Epidermal melanocyte (primary cell): ENCODE data around the gene NPIPB2.

Source experiments
- DNase-seq: peaks from one replicate; pipeline ENCODE4 v3.0.0; 2011; ENCODE audit warnings: low spot score; ENCODE audit not compliant: insufficient read length

Gene NPIPB2

GRCh38 chr16:11903906-11904305, 37.9 kb downstream of the NPIPB2 start:
- DNase-seq, result no peak

GRCh38 chr16:11901091-11901490, 40.8 kb downstream of the NPIPB2 start:
- DNase-seq, result no peak

- no peak for DNase-seq
These were observed 45.2 kb downstream of the NPIPB2 start for GRCh38 chr16:11896486-11897176.

GRCh38 chr16:11893571-11893970, 48.3 kb downstream of the NPIPB2 start:
- DNase-seq, result no peak

GRCh38 chr16:11892761-11893160, 49.1 kb downstream of the NPIPB2 start:
- DNase-seq, result no peak

GRCh38 chr16:11890231-11890965, 51.4 kb downstream of the NPIPB2 start:
- DNase-seq, result no peak

DNA sequence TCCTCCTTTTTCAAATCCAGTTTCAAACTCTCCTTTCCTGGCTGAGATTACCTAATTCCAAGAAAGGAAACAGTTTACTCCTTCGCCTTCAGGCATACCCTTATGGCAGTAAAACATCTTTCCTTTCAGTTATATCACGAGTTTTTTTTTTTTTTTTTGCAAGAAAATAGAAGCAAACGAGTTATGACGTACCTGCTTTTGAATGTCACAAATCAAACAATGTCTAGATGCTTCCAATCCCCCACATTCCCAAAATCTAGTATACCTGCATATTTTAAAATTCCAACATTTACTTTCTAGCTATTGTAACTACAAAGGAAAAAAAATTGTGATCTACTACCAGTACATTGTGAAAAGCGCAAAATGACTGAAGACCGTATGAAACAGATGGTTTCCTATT, 55.0 kb downstream of the NPIPB2 start:
- no peak for DNase-seq

DNA sequence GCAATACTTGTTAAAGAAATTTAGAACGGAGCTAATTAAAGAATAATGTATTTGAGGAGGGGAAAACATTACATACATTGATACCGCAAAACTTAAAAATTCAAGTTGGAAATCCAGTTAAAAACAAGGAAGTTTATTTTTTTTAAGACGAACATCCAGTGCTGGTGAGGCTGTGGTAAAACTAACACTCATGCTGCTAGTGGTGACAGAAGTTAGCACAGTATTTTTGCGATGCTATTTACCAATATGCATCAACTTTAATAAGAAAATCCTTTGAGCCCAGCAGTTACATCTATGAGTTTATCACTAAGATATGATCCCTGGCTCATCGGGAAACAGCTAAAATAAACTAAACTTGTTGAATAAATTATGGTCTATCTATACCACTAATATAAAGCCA, 57.8 kb downstream of the NPIPB2 start:
- no peak for DNase-seq

DNA sequence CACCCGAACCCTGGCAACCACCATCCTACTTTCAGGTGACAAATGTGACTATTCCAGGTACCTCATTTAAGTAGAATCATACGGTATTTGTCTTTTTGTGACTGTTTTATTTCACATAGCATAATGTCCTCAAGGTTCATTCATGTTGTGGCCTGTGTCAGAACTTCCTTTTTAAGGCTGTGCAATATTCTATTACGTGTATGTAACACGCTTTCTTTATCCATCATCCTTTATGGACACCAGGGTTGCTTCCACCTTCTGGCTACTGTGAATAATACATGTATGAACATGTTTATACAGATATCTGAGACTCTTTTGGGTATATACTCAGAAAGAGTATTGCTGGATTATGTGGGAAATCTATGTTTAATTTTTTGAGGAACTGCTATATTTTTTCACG, 61.8 kb downstream of the NPIPB2 start:
- DNase-seq, result no peak

DNA sequence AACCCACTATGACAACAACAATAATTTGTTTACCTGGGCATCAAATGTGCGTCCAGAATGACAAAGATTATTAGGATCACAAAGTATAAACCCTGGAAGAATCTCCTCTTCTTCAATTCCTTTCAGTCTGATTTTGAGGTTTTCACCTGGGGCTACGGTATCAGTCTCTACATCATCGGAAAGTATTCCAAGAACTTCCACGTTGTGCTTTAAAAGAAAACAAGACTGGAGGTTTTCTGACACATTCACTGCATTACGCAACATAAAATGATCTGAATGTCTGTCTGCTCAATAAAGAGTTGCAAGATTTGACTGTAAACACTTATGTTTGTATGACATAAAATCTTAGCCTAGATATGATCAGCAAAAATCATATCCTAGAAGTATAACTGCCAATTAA, 64.5 kb downstream of the NPIPB2 start:
- DNase-seq, result no peak
